K562 (cell line): Measurements from ENCODE around the gene PPT2. TPM values are rescaled to one million over a fixed set of nuclear protein-coding genes. Genes with fewer than 3 reads are reported as not detected.

ENCODE experiments used
- ATAC-seq: fragments of 200-7000 bp; cut with Tn5 transposase; 3 replicates; pipeline ENCODE4 v1.9.1; 2020; ENCODE audit warnings: moderate library complexity
- BruUV-seq: library from RNA; stranded (reverse); fragments of 400-500 nt; replicated peaks from 2 replicates; lab custom pipeline; 2021; lab: Mats Ljungman, UMichigan
- CTCF ChIA-PET: fragments of 300-600 bp; formaldehyde crosslinking; extraction: SDS; loops from one replicate; lab custom pipeline; 2021; ENCODE audit warnings: low intra/inter-chr PET ratio; lab: Yijun Ruan, JAX
- POLR2A ChIA-PET: fragments of 300-600, 350-650 bp; sonication (Branson Sonifier 250); formaldehyde crosslinking; extraction: SDS; loops from one replicate; lab custom pipeline; 2021; ENCODE audit warnings: antibody characterized with exemption, inconsistent platforms; lab: Yijun Ruan, JAX
- DNase-seq, 4 experiments: peaks; one replicate each; pipeline versions ENCODE4 v3.0.0 to v3.0.0-alpha.2; 2011 to 2018; ENCODE audit warnings: low spot score in 3 of 4, mixed read lengths in 3 of 4; ENCODE audit errors: extremely low read depth in 1 of 4
- FAIRE-seq: peaks from 2 replicates; lab custom pipeline; 2011; peaks lifted over from hg19 to GRCh38; lab: Jason Lieb, UNC
- H2AFZ ChIP-seq: 2 replicates; pipeline ENCODE4 v1.6.0; 2011; ENCODE audit warnings: low read depth, low read length, control low read depth, inconsistent platforms
- H3K27ac ChIP-seq: fragments of 200-600 bp; 3 replicates; pipeline ENCODE4 v1.8.0; 2011; ENCODE audit warnings: low read depth, mild to moderate bottlenecking, control low read depth, inconsistent platforms, low read length, moderate library complexity, mixed read lengths; ENCODE audit errors: extremely low read depth
- H3K27me3 ChIP-seq, 2 experiments: fragments of 300-600 bp in 1 of 2; 2 replicates in 1 of 2; 3 replicates in 1 of 2; pipeline versions ENCODE4 v1.6.0 to v1.8.0; 2011; ENCODE audit warnings: inconsistent platforms in 2 of 2, low read length in 2 of 2, mild to moderate bottlenecking in 1 of 2, mixed read lengths in 1 of 2, moderate library complexity in 1 of 2; ENCODE audit not compliant: control insufficient read depth in 2 of 2, insufficient read depth in 2 of 2
- H3K36me3 ChIP-seq: fragments of 300-600 bp; 3 replicates; pipeline ENCODE4 v1.8.0; 2011; ENCODE audit warnings: mild to moderate bottlenecking, low read length, inconsistent platforms; ENCODE audit not compliant: control insufficient read depth, insufficient read depth
- H3K4me1 ChIP-seq, 2 experiments: fragments of 200-600 bp in 1 of 2; replicated peaks in 1 of 2; 2 replicates in 1 of 2; 3 replicates in 1 of 2; pipeline versions ENCODE4 v1.5.1 to v1.8.0; 2011; ENCODE audit warnings: inconsistent platforms in 2 of 2, low read length in 2 of 2, mild to moderate bottlenecking in 1 of 2, mixed read lengths in 1 of 2, moderate library complexity in 1 of 2; ENCODE audit not compliant: control insufficient read depth in 2 of 2, insufficient read depth in 2 of 2
- H3K4me2 ChIP-seq: 2 replicates; pipeline ENCODE4 v1.6.1; 2011; ENCODE audit warnings: low read length, control low read depth, inconsistent platforms, mixed read lengths; ENCODE audit not compliant: insufficient read depth
- H3K4me3 ChIP-seq: fragments of 200-600 bp; sonication (generic), shearing (Covaris generic); 2 replicates; pipeline ENCODE4 v1.5.1; 2016; ENCODE audit warnings: control low read depth, inconsistent platforms
- H3K79me2 ChIP-seq: fragments of 200-600 bp; 3 replicates; pipeline ENCODE4 v1.8.0; 2011; ENCODE audit warnings: low read length, inconsistent platforms; ENCODE audit not compliant: control insufficient read depth, insufficient read depth
- H3K9ac ChIP-seq, 2 experiments: 2 replicates each; pipeline versions ENCODE4 v1.6.0 to v1.6.1; 2011; ENCODE audit warnings: low read depth in 2 of 2, low read length in 2 of 2, control low read depth in 1 of 2, inconsistent platforms in 1 of 2, mild to moderate bottlenecking in 1 of 2, mixed read lengths in 1 of 2; ENCODE audit not compliant: insufficient read depth in 1 of 2
- H3K9me1 ChIP-seq: one replicate; pipeline ENCODE4 v1.6.0; 2011; ENCODE audit warnings: inconsistent platforms, mild to moderate bottlenecking, low read length, moderate library complexity; ENCODE audit not compliant: control insufficient read depth, insufficient read depth
- H3K9me3 ChIP-seq: replicated peaks from 2 replicates; pipeline ENCODE4 v1.5.1; 2011; ENCODE audit warnings: low read depth, low read length, inconsistent platforms; ENCODE audit not compliant: control insufficient read depth, insufficient read depth
- H4K20me1 ChIP-seq: replicated peaks from 2 replicates; pipeline ENCODE4 v1.6.1; 2011; ENCODE audit warnings: low read length, inconsistent platforms, mixed read lengths; ENCODE audit not compliant: control insufficient read depth, insufficient read depth
- ARHGAP35 ChIP-seq: fragments of 450-650 bp; IDR thresholded peaks from 2 replicates; pipeline ENCODE4 v1.6.1; 2018; ENCODE audit not compliant: partially characterized antibody
- BHLHE40 ChIP-seq: IDR thresholded peaks from 2 replicates; pipeline ENCODE4 v1.6.1; 2011; ENCODE audit warnings: low read length, improper control_type of control experiment
- EZH2 ChIP-seq: IDR thresholded peaks from 2 replicates; pipeline ENCODE4 v1.6.1; 2012; ENCODE audit warnings: low read depth, mild to moderate bottlenecking, inconsistent platforms, low read length, borderline replicate concordance
- HNRNPH1 ChIP-seq: fragments of 200-400 bp; formaldehyde crosslinking; optimal IDR thresholded peaks from 2 replicates; pipeline ENCODE3; 2017; ENCODE audit warnings: low read depth, mild to moderate bottlenecking, low read length, moderate library complexity
- MYC ChIP-seq, 2 experiments: fragments of 250-450 bp in 1 of 2; sonication (Bioruptor Pico) in 1 of 2; IDR thresholded peaks; 2 replicates each; pipeline versions ENCODE4 v1.5.1 to v1.6.1; 2012 to 2021; ENCODE audit warnings: low read depth in 2 of 2, borderline replicate concordance in 1 of 2, improper control_type of control experiment in 1 of 2, low read length in 1 of 2, mild to moderate bottlenecking in 1 of 2, moderate library complexity in 1 of 2
- NCOA6 ChIP-seq: fragments of 450-650 bp; IDR thresholded peaks from 2 replicates; pipeline ENCODE4 v1.6.1; 2017; ENCODE audit warnings: mild to moderate bottlenecking
- NFE2 ChIP-seq: IDR thresholded peaks from 2 replicates; pipeline ENCODE4 v1.6.1; 2014; ENCODE audit warnings: antibody characterized with exemption, low read depth
- POLR2AphosphoS2 ChIP-seq: IDR thresholded peaks from 2 replicates; pipeline ENCODE4 v1.6.1; 2012; ENCODE audit warnings: low read length, improper control_type of control experiment
- POLR2AphosphoS5 ChIP-seq: IDR thresholded peaks from 2 replicates; pipeline ENCODE4 v1.6.1; 2011; ENCODE audit warnings: mild to moderate bottlenecking, low read depth, low read length, moderate library complexity; ENCODE audit not compliant: control insufficient read depth, insufficient read depth
- POLR2G ChIP-seq: fragments of 200-400 bp; formaldehyde crosslinking; IDR thresholded peaks from 2 replicates; pipeline ENCODE4 v1.6.1; 2017; ENCODE audit warnings: low read depth, mild to moderate bottlenecking, antibody characterized with exemption, low read length, moderate library complexity
- PRPF4 ChIP-seq: fragments of 200-400 bp; formaldehyde crosslinking; IDR thresholded peaks from one replicate; pipeline ENCODE4 v1.6.1; 2017; ENCODE audit warnings: low read length, low read depth, mild to moderate bottlenecking; ENCODE audit not compliant: insufficient read depth, poor library complexity, severe bottlenecking
- SRSF9 ChIP-seq: fragments of 200-400 bp; formaldehyde crosslinking; IDR thresholded peaks from 2 replicates; pipeline ENCODE4 v1.6.1; 2017; ENCODE audit warnings: low read depth, low read length, borderline replicate concordance
- ZNF347 ChIP-seq: fragments of 450-650 bp; formaldehyde crosslinking; IDR thresholded peaks from 2 replicates; pipeline ENCODE4 v1.4.0; 2020; ENCODE audit warnings: low read depth, mild to moderate bottlenecking, moderate library complexity
- WGBS: fragments of 100-300 bp; shearing (Covaris generic); methylation state at CpG from one replicate; pipeline ENCODE4 v1.1.6; 2016; ENCODE audit warnings: low coverage, mixed read lengths; ENCODE audit not compliant: insufficient coverage; ENCODE audit errors: missing lambda C conversion rate; 5-methylcytosine and 5-hydroxymethylcytosine counted together
- in situ Hi-C: fragments of 300-500 bp; cut with MboI; formaldehyde crosslinking; loops from 4 replicates; pipeline ENCODE4 v1.15.0; 2018; ENCODE audit warnings: inconsistent platforms, mixed read lengths
- intact Hi-C: fragments of 100-400 bp; cut with micrococcal nuclease; formaldehyde crosslinking; loops from 2 replicates; pipeline ENCODE4 v1.14.2; 2022
- polyA plus RNA-seq, 8 experiments: library from polyadenylated mRNA; depleted of rRNA in 4 of 8; stranded (reverse) in 5 of 8; unstranded in 3 of 8; fragments of >200 nt; fragmentation: Nextera tagmentation in 2 of 8; fragmentation: Illumina TruSeq in 1 of 8; extraction: Ambion mirVana in 2 of 8; extraction: Trizol in 1 of 8; gene quantifications; 2 replicates each; pipeline versions ENCODE4 v1.2.1 to v1.2.3, GENCODE V29; 2011 to 2014; ENCODE audit warnings: inconsistent platforms in 1 of 8, missing spikeins in 1 of 8
- total RNA-seq, 7 experiments: library from RNA; depleted of rRNA in 6 of 7; stranded (reverse); fragments of >200 nt in 6 of 7; fragmentation: Illumina TruSeq in 2 of 7; extraction: Trizol in 2 of 7; gene quantifications; 2 replicates each; pipeline versions ENCODE4 v1.2.1 to v1.2.3, GENCODE V29; 2011 to 2021; ENCODE audit warnings: low replicate concordance in 1 of 7
- TF ChIP-seq, protein P1 (sequence below): fragments of 200-800 bp; sonication (Bioruptor generic); IDR thresholded peaks from 2 replicates; pipeline ENCODE4 v1.6.1; 2017; ENCODE audit warnings: missing genetic modification characterization, missing compliant biosample characterization
- TF ChIP-seq, protein P2 (sequence below): sonication (generic); formaldehyde crosslinking; IDR thresholded peaks from 2 replicates; pipeline ENCODE4 v1.8.1; 2023; ENCODE audit warnings: mild to moderate bottlenecking, missing genetic modification reagents
- TF ChIP-seq, protein P3 (sequence below): sonication (generic); formaldehyde crosslinking; IDR thresholded peaks from 2 replicates; pipeline ENCODE4 v1.8.1; 2023; ENCODE audit warnings: mild to moderate bottlenecking, missing genetic modification reagents

Gene PPT2
- total and polyA plus RNA-seq, 9 of the 15 experiments (the other 6 are each of a cell fraction or from before 2014, with no cell fraction given): 27.4 to 98.8 (median 69.9) TPM

DNA sequence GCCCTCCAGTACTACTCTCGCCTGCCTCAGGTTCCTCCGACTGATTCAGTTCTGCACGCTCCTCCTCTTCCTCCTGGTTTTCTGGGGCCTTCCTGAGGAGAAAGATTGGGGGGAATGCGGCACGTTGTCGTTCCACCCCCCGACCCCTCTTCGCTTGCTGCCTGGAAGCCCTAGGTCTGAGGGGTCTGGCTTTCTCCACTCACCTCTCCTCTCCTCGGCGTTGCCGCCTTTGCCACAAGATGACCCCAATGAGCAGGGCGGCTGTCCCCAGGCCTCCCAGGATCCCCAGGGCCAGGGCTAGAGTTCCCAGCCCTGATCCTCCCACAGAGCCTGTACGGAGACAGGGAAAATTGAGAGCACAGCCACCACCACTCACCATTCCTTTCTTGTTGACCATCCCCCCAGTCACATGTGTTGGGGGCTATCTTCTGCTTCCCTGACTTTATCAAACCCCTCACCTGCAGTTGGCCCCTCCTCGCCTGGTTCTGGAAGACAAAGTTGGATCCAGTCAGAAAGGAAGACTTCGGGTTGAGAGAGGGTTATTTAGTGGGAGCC, 27.3 kb downstream of the PPT2 start:
- no peaks in the 10 kb centered on the region for H3K27me3 ChIP-seq
- peaks cover 53% of the 10 kb centered on the region for H3K79me2 ChIP-seq
- ATAC-seq (no peak), FAIRE-seq (no peak), DNase-seq (no peak)
- H3K27ac ChIP-seq: no peak overlapping the region; the same call in 2 of the 3 replicates
- H3K36me3 ChIP-seq: peaks cover 57% of the 10 kb centered on the region; the same call in 2 of the 3 replicates
- H3K9me3 ChIP-seq: no peaks in the 10 kb centered on the region
- peak overlapping the region; percentile 17; the same call in 1 of the 2 replicates for H3K4me2 ChIP-seq
- peak overlapping the region; percentile 35 to 86; a peak in 3 of 4 replicates for H3K9ac ChIP-seq
- H3K4me1 ChIP-seq: peaks cover 52 to 54% of the 10 kb centered on the region in 2 experiments
- intact Hi-C loops (no loop called here), in situ Hi-C loops (no loop called here)
- peaks cover 7% of the 10 kb centered on the region for H3K9me1 ChIP-seq
- WGBS: 88% methylated on average over 14 of the region's 15 CpGs
- no TSS peak for BruUV-seq
- POLR2A ChIA-PET: interaction anchor here (1.9 kb wide), 1 partner anchor 52 kb away, joined by 20 read pairs; the partner anchor contains the start of genes ATF6B and FKBPL
- CTCF ChIA-PET: interaction anchor here (0.6 to 1.3 kb wide), 2 partner anchors 17 to 62 kb away, joined by 3 to 5 read pairs; no protein-coding TSS in a partner anchor
- H2AFZ ChIP-seq: no peak overlapping the region
- H3K4me3 ChIP-seq: no peak overlapping the region
- no peaks in the 10 kb centered on the region for H4K20me1 ChIP-seq
- TF ChIP-seq SRSF9: no peak
- TF ChIP-seq BHLHE40: no peak
- no peak for TF ChIP-seq POLR2AphosphoS5
- TF ChIP-seq POLR2G: peak; percentile 39; the same call in 1 of the 2 replicates
- TF ChIP-seq ZNF347 (CRISPR knock-in tag): no peak
- no peak for TF ChIP-seq NFE2
- TF ChIP-seq PRPF4: no peak
- no peak for TF ChIP-seq ARHGAP35
- TF ChIP-seq EZH2: no peak
- TF ChIP-seq, protein P1, sequence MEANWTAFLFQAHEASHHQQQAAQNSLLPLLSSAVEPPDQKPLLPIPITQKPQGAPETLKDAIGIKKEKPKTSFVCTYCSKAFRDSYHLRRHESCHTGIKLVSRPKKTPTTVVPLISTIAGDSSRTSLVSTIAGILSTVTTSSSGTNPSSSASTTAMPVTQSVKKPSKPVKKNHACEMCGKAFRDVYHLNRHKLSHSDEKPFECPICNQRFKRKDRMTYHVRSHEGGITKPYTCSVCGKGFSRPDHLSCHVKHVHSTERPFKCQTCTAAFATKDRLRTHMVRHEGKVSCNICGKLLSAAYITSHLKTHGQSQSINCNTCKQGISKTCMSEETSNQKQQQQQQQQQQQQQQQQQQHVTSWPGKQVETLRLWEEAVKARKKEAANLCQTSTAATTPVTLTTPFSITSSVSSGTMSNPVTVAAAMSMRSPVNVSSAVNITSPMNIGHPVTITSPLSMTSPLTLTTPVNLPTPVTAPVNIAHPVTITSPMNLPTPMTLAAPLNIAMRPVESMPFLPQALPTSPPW (CRISPR knock-in tag): no peak
- TF ChIP-seq MYC (IDR thresholded peaks at IDR 0.05; ENCODE audit: low read depth, low read length): no peak
- no peak for TF ChIP-seq MYC (CRISPR knock-in tag; IDR thresholded peaks at IDR 0.05; ENCODE audit: borderline replicate concordance, low read depth)
- TF ChIP-seq HNRNPH1: no peak
- TF ChIP-seq, protein P2, sequence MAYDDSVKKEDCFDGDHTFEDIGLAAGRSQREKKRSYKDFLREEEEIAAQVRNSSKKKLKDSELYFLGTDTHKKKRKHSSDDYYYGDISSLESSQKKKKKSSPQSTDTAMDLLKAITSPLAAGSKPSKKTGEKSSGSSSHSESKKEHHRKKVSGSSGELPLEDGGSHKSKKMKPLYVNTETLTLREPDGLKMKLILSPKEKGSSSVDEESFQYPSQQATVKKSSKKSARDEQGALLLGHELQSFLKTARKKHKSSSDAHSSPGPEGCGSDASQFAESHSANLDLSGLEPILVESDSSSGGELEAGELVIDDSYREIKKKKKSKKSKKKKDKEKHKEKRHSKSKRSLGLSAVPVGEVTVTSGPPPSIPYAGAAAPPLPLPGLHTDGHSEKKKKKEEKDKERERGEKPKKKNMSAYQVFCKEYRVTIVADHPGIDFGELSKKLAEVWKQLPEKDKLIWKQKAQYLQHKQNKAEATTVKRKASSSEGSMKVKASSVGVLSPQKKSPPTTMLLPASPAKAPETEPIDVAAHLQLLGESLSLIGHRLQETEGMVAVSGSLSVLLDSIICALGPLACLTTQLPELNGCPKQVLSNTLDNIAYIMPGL (CRISPR knock-in tag): no peak
- TF ChIP-seq POLR2AphosphoS2: peak; percentile 52; the same call in 1 of the 2 replicates
- TF ChIP-seq NCOA6: no peak
- TF ChIP-seq, protein P3, sequence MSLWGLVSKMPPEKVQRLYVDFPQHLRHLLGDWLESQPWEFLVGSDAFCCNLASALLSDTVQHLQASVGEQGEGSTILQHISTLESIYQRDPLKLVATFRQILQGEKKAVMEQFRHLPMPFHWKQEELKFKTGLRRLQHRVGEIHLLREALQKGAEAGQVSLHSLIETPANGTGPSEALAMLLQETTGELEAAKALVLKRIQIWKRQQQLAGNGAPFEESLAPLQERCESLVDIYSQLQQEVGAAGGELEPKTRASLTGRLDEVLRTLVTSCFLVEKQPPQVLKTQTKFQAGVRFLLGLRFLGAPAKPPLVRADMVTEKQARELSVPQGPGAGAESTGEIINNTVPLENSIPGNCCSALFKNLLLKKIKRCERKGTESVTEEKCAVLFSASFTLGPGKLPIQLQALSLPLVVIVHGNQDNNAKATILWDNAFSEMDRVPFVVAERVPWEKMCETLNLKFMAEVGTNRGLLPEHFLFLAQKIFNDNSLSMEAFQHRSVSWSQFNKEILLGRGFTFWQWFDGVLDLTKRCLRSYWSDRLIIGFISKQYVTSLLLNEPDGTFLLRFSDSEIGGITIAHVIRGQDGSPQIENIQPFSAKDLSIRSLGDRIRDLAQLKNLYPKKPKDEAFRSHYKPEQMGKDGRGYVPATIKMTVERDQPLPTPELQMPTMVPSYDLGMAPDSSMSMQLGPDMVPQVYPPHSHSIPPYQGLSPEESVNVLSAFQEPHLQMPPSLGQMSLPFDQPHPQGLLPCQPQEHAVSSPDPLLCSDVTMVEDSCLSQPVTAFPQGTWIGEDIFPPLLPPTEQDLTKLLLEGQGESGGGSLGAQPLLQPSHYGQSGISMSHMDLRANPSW: no peak
